A549 treated with Hydrocortisone at 1 μM for 4 hours (cell line): ENCODE data around the gene COPA. TPM values are rescaled to one million over a fixed set of nuclear protein-coding genes. Genes with fewer than 3 reads are reported as not detected.

Experiments used
- total RNA-seq: library from RNA; stranded (reverse); fragments of 200-300 nt; extraction: Qiagen RNA extraction; gene quantifications from 5 replicates; pipeline ENCODE4 v1.2.3, GENCODE V29; 2022

Gene COPA
- total RNA-seq: 79.9 to 107 TPM (median 85.9 TPM) in 5 replicates

DNA sequence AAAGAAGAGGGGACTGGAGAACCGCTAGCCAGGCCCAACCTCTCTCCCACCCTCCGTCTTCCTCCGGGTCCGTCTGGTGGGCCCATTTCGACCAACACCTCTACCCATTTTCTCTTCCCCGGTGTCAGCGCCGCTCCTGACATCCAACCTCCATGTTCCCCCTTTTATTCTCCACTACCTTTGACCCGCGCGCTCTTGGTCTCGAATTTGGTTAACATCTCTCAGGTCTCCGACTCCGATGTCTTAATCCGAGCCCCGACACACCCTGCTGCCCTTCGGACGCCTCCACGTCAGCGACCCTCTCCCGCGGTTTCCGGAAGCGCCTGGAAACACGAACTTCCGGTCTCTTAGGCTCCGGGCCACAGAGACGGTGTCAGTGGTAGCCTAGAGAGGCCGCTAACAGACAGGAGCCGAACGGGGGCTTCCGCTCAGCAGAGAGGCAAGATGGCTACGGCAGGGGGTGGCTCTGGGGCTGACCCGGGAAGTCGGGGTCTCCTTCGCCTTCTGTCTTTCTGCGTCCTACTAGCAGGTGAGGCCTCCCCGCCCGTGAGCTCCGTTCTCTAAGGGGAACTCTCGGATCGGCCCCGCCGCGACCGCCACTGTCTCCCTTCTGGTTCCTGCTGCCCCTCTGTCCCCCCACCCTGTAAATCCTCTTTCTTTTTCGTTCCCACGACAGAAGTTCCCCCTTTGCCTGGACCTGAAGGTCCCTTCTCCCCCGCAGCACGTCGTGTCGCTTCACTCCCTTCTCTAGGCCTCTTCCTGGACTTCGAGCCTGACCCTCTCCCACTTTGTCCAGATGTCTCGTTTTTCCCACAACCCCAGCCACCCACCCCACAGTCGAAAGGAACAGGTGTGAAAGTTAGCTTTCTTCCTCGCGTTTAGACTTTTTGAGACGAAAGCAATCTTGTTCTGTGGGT, at the start of gene COPA, which contains the start of gene NCSTN:
Gene COPA (minus strand): TSS at position 298 of the 917 bp plus-strand sequence. CDS start 80 bp downstream, at position 218.
Gene NCSTN (plus strand): TSS at position 431 of the 917 bp plus-strand sequence. CDS start 14 bp downstream, at position 445.

GRCh38 chr1:160366731-160367515, 23.9 kb upstream of the COPA start, which contains the start of gene NHLH1:
TSS of gene NHLH1 (plus strand) at chr1:160367071. CDS start at chr1:160370732, 3,661 bp downstream.

GRCh38 chr1:160284782-160285344, 58.2 kb downstream of the COPA start, which contains the start of gene PEX19:
TSS of gene PEX19 (minus strand) at chr1:160285133. CDS start at chr1:160285124, 9 bp downstream.

DNA sequence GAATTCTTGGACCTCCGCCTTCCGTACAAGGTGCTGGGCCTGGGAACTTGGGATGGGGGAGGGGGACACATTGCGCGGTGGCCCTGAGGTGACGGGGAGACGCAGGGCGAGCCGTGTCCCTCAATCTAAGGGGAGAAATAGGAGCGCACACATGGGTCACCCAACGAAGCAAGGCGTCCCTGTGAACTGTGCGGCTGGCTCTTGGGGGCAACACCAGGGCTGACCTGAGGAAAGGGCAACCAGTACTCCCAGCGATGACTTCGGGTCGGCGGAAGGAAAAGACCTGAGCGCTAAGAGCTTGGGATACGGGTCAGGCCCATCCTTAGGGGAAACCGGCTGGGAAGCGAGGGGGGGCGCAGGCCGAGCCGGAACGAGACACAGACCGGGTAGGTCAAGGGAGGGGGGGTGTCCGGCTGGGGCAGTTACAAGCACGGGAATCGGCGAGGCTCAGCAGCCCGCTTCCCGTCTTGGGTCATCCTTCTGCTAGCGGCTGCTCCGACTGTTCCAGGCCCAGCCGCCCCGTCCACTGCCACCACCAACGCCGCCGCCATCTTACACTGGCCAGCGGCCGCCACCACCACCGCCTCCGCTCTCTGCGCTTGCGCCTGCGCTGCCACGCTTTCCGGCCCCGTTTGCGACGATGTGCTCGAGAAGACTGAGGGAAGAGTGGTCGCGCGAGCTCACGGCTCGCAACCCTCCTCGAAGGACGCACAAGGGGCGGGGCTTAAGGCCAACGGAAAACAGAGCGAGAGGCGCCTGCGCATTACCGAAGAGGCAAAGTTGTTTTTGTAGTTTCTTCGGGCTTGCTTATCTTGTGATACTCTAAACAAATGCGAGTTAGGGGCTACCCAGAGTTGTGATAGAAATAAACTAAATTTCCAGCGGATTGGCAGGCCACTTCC, 80.9 kb downstream of the COPA start, which contains the start of gene DCAF8:
Gene DCAF8 (minus strand): TSS at position 657 of the 902 bp plus-strand sequence. CDS start 18,541 bp downstream, outside the sequence.

Other genes starting within 250 kb of the COPA start
- 7.2 to 10.3 TPM (median 8.8 TPM) in 5 replicates for gene IGSF8, start 244.6 kb downstream of the COPA start, total RNA-seq
- 0.06 to 0.20 TPM (median 0.09 TPM) in 5 replicates for gene ATP1A2, start 227.5 kb downstream of the COPA start, total RNA-seq
- gene ATP1A4, start 191.6 kb downstream of the COPA start, total RNA-seq: not detected in 5 replicates
- gene CASQ1, start 152.7 kb downstream of the COPA start, total RNA-seq: 0.08 TPM in 1 of 5 replicates, not detected in the others
- 166 to 210 TPM (median 183 TPM) in 5 replicates for gene PEA15, start 137.9 kb downstream of the COPA start, total RNA-seq
- 44.4 to 51.6 TPM (median 47.5 TPM) in 5 replicates for gene DCAF8, start 80.7 kb downstream of the COPA start, total RNA-seq
- gene PEX19, start 58.1 kb downstream of the COPA start, total RNA-seq: 20.7 to 29.0 TPM (median 24.6 TPM) in 5 replicates
- gene NCSTN, start 133 bp upstream of the COPA start, total RNA-seq: 42.3 to 49.7 TPM (median 46.6 TPM) in 5 replicates
- gene NHLH1, start 23.8 kb upstream of the COPA start, total RNA-seq: 0.35 to 0.76 TPM (median 0.42 TPM) in 5 replicates
- 0.55 to 1.0 TPM (median 0.76 TPM) in 5 replicates for gene VANGL2, start 57.3 kb upstream of the COPA start, total RNA-seq
- not detected in 5 replicates for gene SLAMF6, start 180.0 kb upstream of the COPA start, total RNA-seq
- gene CD84, start 236.2 kb upstream of the COPA start, total RNA-seq: not detected in 5 replicates